ENCODE data around the gene IFITM10. TPM values are rescaled to one million over a fixed set of nuclear protein-coding genes. Genes with fewer than 3 reads are reported as not detected.
A peak's percentile ranks its signal among the peaks of the same experiment; 100 is the strongest.

Gene IFITM10
- total and polyA plus RNA-seq, 7 experiments from 2014 or later, result 1.4 to 16.0 (median 2.1) TPM; not detected in 2

DNA sequence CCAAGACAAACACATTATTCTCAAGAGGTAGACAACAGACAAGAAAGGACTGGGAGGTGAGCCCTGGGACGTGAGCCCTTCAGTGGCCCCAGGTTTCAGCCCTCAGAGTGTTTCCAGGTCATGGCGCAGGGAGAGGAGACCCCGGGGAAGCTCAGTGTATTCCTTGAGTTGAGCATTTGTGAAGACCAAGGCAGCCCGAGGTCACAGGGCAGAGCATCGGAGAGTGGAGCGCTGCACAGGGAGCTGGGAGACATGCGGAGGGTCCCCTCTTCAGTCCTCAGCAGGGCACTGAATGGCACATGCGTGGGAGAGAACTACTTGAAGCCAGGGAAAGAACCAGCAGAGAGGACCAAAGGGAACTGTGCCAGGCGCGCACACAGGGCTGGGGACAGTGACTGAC, 41.7 kb downstream of the IFITM10 start:
- Mint-ChIP-seq H3K4me3 (no peak overlapping the region), H3K4me1 (peaks cover 0 to 9% (median 0%) of the 10 kb centered on the region in 7 donors), H3K27ac (no peak overlapping the region), H3K9me3 (peaks cover 0 to 2% (median 0%) of the 10 kb centered on the region in 11 donors), H3K27me3 (peaks cover 0 to 7% (median 0%) of the 10 kb centered on the region in 5 donors), H3K36me3 (no peaks in the 10 kb centered on the region)
- no peak for DNase-seq
- ChIA-PET CTCF (interaction anchor here (1.2 to 3.1 kb wide), 2 partner anchors 15 to 125 kb away, joined by 3 to 15 read pairs; no protein-coding TSS in a partner anchor), POLR2A (no interaction called here)
- H3K36me3 ChIP-seq (ENCODE audit: control insufficient read depth in 2 of 3, insufficient read depth in 3 of 3, low read length in 3 of 3), result no peaks in the 10 kb centered on the region
- no peaks in the 10 kb centered on the region for H3K27me3 ChIP-seq (ENCODE audit: control insufficient read depth in 2 of 2, insufficient read depth in 2 of 2, low read length in 2 of 2)
- no peak for ATAC-seq
- no peaks in the 10 kb centered on the region for H3K4me1 ChIP-seq (ENCODE audit: control insufficient read depth in 2 of 2, insufficient read depth in 2 of 2, low read length in 2 of 2)
- H3K27ac ChIP-seq (ENCODE audit: low read depth, low read length), result no peak overlapping the region
- H3K9me3 ChIP-seq (ENCODE audit: control insufficient read depth in 2 of 3, low read length in 3 of 3), result no peaks in the 10 kb centered on the region
- intact Hi-C loops (cut with micrococcal nuclease), result no loop called here
- H3K4me3 ChIP-seq (ENCODE audit: low read length), result no peak overlapping the region

DNA sequence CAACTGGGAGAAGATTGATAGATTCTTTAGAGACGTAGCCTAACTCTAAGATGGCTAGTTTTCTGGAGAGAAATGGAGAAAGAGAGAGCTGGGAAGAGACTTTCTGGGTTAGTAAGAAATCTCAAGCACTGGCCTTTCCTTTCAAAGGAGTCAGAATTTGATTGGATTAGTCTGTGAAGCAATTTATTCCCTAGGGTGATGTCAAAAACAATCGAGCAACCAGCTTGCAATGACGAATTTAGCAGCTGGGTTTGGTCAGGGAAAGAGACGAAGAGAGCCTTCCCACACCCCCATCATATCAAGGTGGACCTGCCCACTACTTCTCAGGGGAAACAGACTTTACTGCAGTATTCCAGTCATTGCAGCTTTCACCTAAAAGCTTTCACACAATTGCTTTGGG, 42.6 kb downstream of the IFITM10 start:
- no peaks in the 10 kb centered on the region for H3K27me3 ChIP-seq (ENCODE audit: control insufficient read depth in 2 of 2, insufficient read depth in 2 of 2, low read length in 2 of 2)
- Mint-ChIP-seq H3K27ac (no peak overlapping the region), H3K9me3 (peaks cover 0 to 4% (median 0%) of the 10 kb centered on the region in 11 donors), H3K4me1 (peaks cover 0 to 9% (median 0%) of the 10 kb centered on the region in 7 donors), H3K36me3 (no peaks in the 10 kb centered on the region), H3K27me3 (peaks cover 0 to 7% (median 0%) of the 10 kb centered on the region in 5 donors), H3K4me3 (no peak overlapping the region)
- H3K4me3 ChIP-seq (ENCODE audit: low read length), result no peak overlapping the region
- no peaks in the 10 kb centered on the region for H3K4me1 ChIP-seq (ENCODE audit: control insufficient read depth in 2 of 2, insufficient read depth in 2 of 2, low read length in 2 of 2)
- DNase-seq, result no peak
- ChIA-PET POLR2A (no interaction called here), CTCF (interaction anchor here (0.7 to 3.2 kb wide), 4 partner anchors 8 to 444 kb away, joined by 3 to 16 read pairs (median 10); no protein-coding TSS in a partner anchor)
- ATAC-seq, result no peak
- H3K36me3 ChIP-seq (ENCODE audit: control insufficient read depth in 2 of 3, insufficient read depth in 3 of 3, low read length in 3 of 3), result no peaks in the 10 kb centered on the region
- H3K27ac ChIP-seq (ENCODE audit: low read depth, low read length), result no peak overlapping the region
- H3K9me3 ChIP-seq (ENCODE audit: control insufficient read depth in 2 of 3, low read length in 3 of 3), result peaks cover 0 to 4% (median 0%) of the 10 kb centered on the region in 3 experiments
- intact Hi-C loops (cut with micrococcal nuclease), result no loop called here

DNA sequence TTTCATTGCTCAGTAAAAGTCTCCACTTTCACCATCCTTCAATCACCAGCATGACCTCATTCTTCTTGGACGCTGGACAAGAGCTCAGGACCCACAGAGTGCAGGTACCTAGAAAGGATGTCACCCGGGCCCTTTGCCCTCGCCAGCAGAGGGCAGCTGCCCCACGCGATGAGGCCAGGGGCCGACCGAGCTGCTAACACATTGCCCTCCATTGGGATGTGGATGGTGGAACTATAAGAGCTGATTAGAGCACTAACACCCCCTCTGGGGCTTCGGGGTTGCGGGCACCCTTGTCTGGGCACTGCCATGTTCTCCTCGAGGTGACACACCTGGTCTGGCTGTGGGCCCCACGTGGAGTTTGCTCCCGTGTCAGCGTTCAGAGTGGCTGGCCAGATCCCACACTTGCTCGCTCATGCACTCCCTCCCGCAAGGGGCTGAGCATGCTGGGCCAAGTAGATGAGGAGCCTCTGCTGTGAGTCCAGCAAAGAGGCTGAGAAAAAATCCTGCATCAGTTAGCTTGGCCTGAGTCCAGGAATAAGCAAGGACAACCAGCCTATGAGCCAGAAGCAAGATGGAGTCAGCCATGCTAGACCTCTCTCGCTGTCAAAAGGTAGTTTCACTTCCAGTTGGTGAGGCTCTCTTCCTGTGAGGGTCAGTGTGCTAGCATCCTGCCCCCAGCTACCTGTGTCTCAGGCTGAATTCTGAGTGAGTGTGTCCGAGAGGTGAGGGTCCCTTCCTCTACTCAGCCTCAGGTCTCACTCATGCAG, 43.6 kb downstream of the IFITM10 start:
- ChIA-PET POLR2A (no interaction called here), CTCF (interaction anchor here (0.7 to 3.2 kb wide), 5 partner anchors 13 to 445 kb away, joined by 3 to 16 read pairs (median 7); no protein-coding TSS in a partner anchor)
- H3K36me3 Mint-ChIP-seq, result peaks cover 0 to 5% (median 0%) of the 10 kb centered on the region in 5 donors
- no peaks in the 10 kb centered on the region for H3K36me3 ChIP-seq (ENCODE audit: control insufficient read depth in 2 of 3, insufficient read depth in 3 of 3, low read length in 3 of 3)
- H3K4me3 Mint-ChIP-seq, result no peak overlapping the region
- H3K27me3 ChIP-seq (ENCODE audit: control insufficient read depth in 2 of 2, insufficient read depth in 2 of 2, low read length in 2 of 2), result no peaks in the 10 kb centered on the region
- peaks cover 0 to 9% (median 4%) of the 10 kb centered on the region in 7 donors for H3K4me1 Mint-ChIP-seq
- H3K27ac Mint-ChIP-seq, result no peak overlapping the region
- H3K9me3 Mint-ChIP-seq, result peaks cover 0 to 8% (median 4%) of the 10 kb centered on the region in 11 donors
- H3K9me3 ChIP-seq (ENCODE audit: control insufficient read depth in 2 of 3, low read length in 3 of 3), result peaks cover 0 to 12% (median 0%) of the 10 kb centered on the region in 3 experiments
- H3K27me3 Mint-ChIP-seq, result peaks cover 0 to 8% (median 0%) of the 10 kb centered on the region in 5 donors
- intact Hi-C loops (cut with micrococcal nuclease), result loop anchor here in 1 of 2 donors (1.0 kb wide), 1 partner anchor 125 kb away; no protein-coding TSS in a partner anchor
- DNase-seq, result peak in 3 of 9 donors; percentile 11 to 29 (median 24)
- no peaks in the 10 kb centered on the region for H3K4me1 ChIP-seq (ENCODE audit: control insufficient read depth in 2 of 2, insufficient read depth in 2 of 2, low read length in 2 of 2)
- no peak overlapping the region for H3K27ac ChIP-seq (ENCODE audit: low read depth, low read length)
- ATAC-seq, result peak; percentile 57
- no peak overlapping the region for H3K4me3 ChIP-seq (ENCODE audit: low read length)

DNA sequence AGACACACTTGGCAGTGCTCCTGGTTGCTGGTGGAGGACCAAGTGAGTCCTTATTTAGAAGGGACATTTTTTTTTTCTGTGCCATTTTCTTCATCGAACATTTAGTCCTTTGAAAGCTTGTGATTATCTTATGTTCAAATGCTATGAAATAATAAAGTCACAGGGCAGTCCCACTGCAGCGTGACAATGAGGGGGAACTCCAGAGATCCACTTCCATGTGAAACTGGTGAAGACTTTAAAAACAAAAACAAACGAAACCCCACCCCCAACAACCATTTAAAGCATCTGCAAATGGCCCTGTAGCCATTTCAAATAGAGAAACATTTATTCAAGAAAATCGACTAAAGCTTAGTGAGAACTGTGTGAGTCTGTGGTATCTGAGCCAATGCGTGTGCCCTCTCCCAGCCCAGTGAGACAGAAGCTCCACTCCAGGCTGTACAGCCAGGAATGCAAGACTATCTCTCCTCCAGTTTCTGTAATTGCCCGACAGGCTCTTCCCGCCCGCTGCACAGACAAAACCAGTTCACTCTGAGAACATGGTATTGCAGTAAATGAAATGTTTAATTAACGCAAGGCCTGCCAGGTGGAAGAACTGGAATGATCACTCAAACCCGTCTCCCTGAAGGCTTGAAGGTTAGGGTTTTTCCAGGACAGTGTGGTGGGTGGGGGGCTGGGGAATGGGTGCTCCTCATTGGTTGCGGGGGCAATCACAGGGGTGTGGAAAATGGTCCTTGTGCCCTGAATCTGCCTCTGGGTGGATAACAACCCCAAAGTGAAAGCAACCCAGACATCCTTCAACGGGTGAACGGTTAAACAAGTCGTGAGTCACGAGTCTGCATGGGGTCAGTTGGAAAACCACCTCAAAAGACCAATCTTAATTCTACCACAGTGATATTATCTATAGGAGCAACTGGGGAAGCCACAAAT, 45.0 kb downstream of the IFITM10 start:
- no peak overlapping the region for H3K27ac ChIP-seq (ENCODE audit: low read depth, low read length)
- no peaks in the 10 kb centered on the region for H3K36me3 ChIP-seq (ENCODE audit: control insufficient read depth in 2 of 3, insufficient read depth in 3 of 3, low read length in 3 of 3)
- POLR2A ChIA-PET, result interaction anchor here (0.6 to 0.7 kb wide), 2 partner anchors 151 to 187 kb away, joined by 3 to 6 read pairs; no protein-coding TSS in a partner anchor
- intact Hi-C loops (cut with micrococcal nuclease), result loop anchor here in 1 of 2 donors (1.0 kb wide), 1 partner anchor 127 kb away; no protein-coding TSS in a partner anchor
- CTCF ChIA-PET, result interaction anchor here (3.2 kb wide), 1 partner anchor 127 kb away, joined by 16 read pairs; no protein-coding TSS in a partner anchor
- no peaks in the 10 kb centered on the region for H3K27me3 ChIP-seq (ENCODE audit: control insufficient read depth in 2 of 2, insufficient read depth in 2 of 2, low read length in 2 of 2)
- H3K9me3 ChIP-seq (ENCODE audit: control insufficient read depth in 2 of 3, low read length in 3 of 3), result peaks cover 0 to 17% (median 0%) of the 10 kb centered on the region in 3 experiments
- Mint-ChIP-seq H3K9me3 (peaks cover 0 to 20% (median 10%) of the 10 kb centered on the region in 11 donors), H3K4me3 (peak overlapping the region in 1 of 10 donors; percentile 48), H3K4me1 (peaks cover 9 to 18% (median 17%) of the 10 kb centered on the region in 7 donors), H3K27ac (peak overlapping the region in 1 of 9 donors; percentile 63), H3K36me3 (peaks cover 0 to 12% (median 2%) of the 10 kb centered on the region in 5 donors), H3K27me3 (peaks cover 0 to 8% (median 0%) of the 10 kb centered on the region in 5 donors)
- ATAC-seq (no peak), DNase-seq (no peak)
- H3K4me1 ChIP-seq (ENCODE audit: control insufficient read depth in 2 of 2, insufficient read depth in 2 of 2, low read length in 2 of 2), result peaks cover 4 to 12% of the 10 kb centered on the region in 2 donors
- H3K4me3 ChIP-seq (ENCODE audit: low read length), result no peak overlapping the region

DNA sequence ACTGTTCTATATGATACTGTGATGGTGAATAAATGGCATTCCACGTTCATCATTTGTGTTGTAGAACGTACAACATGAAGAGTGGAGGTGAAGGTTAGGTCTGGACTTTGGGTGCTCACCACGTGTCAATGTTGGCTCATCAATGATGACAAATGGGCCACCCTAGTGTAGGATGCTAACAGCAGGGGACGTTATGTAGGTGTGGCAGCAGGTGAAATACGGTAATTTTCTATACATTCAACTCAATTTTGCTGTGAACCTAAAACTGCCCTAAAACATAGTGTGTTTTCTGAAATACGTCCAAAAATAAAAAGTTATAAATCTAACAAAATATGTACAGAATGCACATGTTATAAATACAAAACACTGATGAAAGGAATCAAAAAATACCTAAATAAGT, 47.2 kb downstream of the IFITM10 start:
- Histone ChIP-seq H3K36me3 (ENCODE audit: control insufficient read depth in 2 of 3, insufficient read depth in 3 of 3, low read length in 3 of 3) (no peaks in the 10 kb centered on the region), H3K27me3 (ENCODE audit: control insufficient read depth in 2 of 2, insufficient read depth in 2 of 2, low read length in 2 of 2) (no peaks in the 10 kb centered on the region), H3K4me3 (ENCODE audit: low read length) (no peak overlapping the region), H3K27ac (ENCODE audit: low read depth, low read length) (no peak overlapping the region), H3K9me3 (ENCODE audit: control insufficient read depth in 2 of 3, low read length in 3 of 3) (peaks cover 0 to 17% (median 0%) of the 10 kb centered on the region in 3 experiments), H3K4me1 (ENCODE audit: control insufficient read depth in 2 of 2, insufficient read depth in 2 of 2, low read length in 2 of 2) (peaks cover 4 to 12% of the 10 kb centered on the region in 2 donors)
- Mint-ChIP-seq H3K36me3 (peaks cover 0 to 12% (median 2%) of the 10 kb centered on the region in 5 donors), H3K4me1 (peaks cover 9 to 22% (median 18%) of the 10 kb centered on the region in 7 donors), H3K27ac (no peak overlapping the region), H3K4me3 (no peak overlapping the region), H3K9me3 (peaks cover 0 to 23% (median 10%) of the 10 kb centered on the region in 11 donors), H3K27me3 (peaks cover 0 to 14% (median 0%) of the 10 kb centered on the region in 5 donors)
- POLR2A ChIA-PET, result no interaction called here
- no peak for ATAC-seq
- intact Hi-C loops (cut with micrococcal nuclease), result no loop called here
- DNase-seq, result no peak
- CTCF ChIA-PET, result interaction anchor here (0.7 kb wide), 1 partner anchor 299 kb away, joined by 3 read pairs; no protein-coding TSS in a partner anchor

DNA sequence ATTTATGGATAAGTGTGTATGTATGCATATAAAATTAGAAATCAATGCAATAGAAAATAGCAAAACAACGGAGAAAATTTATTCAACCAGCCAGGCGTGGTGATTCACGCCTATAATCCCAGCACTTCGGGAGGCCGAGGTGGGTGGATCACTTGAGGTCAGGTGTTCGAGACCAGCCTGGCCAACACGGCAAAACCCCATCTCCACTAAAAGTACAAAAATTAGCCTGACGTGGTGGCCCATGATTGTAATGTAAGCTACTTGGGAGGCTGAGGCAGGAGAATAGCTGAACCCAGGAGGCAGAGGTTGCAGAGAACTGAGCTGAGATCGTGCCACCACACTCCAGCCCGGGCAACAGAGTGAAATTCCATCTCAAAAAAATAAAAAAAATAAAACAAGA, 47.9 kb downstream of the IFITM10 start:
- CTCF ChIA-PET, result interaction anchor here (2.7 kb wide), 1 partner anchor 130 kb away, joined by 14 read pairs; no protein-coding TSS in a partner anchor
- Mint-ChIP-seq H3K9me3 (peaks cover 0 to 23% (median 10%) of the 10 kb centered on the region in 11 donors), H3K4me3 (no peak overlapping the region), H3K4me1 (peaks cover 9 to 22% (median 20%) of the 10 kb centered on the region in 7 donors), H3K27ac (no peak overlapping the region), H3K27me3 (peaks cover 0 to 13% (median 0%) of the 10 kb centered on the region in 5 donors), H3K36me3 (peaks cover 0 to 12% (median 2%) of the 10 kb centered on the region in 5 donors)
- DNase-seq, result no peak
- ATAC-seq, result no peak
- intact Hi-C loops (cut with micrococcal nuclease), result no loop called here
- Histone ChIP-seq H3K36me3 (ENCODE audit: control insufficient read depth in 2 of 3, insufficient read depth in 3 of 3, low read length in 3 of 3) (no peaks in the 10 kb centered on the region), H3K27ac (ENCODE audit: low read depth, low read length) (no peak overlapping the region), H3K4me1 (ENCODE audit: control insufficient read depth in 2 of 2, insufficient read depth in 2 of 2, low read length in 2 of 2) (peaks cover 4 to 12% of the 10 kb centered on the region in 2 donors), H3K9me3 (ENCODE audit: control insufficient read depth in 2 of 3, low read length in 3 of 3) (peaks cover 0 to 17% (median 0%) of the 10 kb centered on the region in 3 experiments), H3K4me3 (ENCODE audit: low read length) (no peak overlapping the region), H3K27me3 (ENCODE audit: control insufficient read depth in 2 of 2, insufficient read depth in 2 of 2, low read length in 2 of 2) (no peaks in the 10 kb centered on the region)
- POLR2A ChIA-PET, result no interaction called here

All from naive thymus-derived CD4-positive, alpha-beta T cell (primary cell).